HG03280 (cell line): ENCODE results near the gene DCDC2.
A peak's percentile ranks its signal among the peaks of the same experiment; 100 is the strongest.
"Not testable (repeated sequence)": the region's sequence is repeated elsewhere in the genome, so short reads cannot be mapped to it uniquely, and the experiment has no call there.

Experiments
- ATAC-seq: cut with Tn5 transposase; IDR thresholded peaks from one replicate; pipeline ENCODE4 v1.9.1; 2021; ENCODE audit warnings: mild to moderate bottlenecking, moderate library complexity; ENCODE audit not compliant: unreplicated experiment

DCDC2 gene

DNA sequence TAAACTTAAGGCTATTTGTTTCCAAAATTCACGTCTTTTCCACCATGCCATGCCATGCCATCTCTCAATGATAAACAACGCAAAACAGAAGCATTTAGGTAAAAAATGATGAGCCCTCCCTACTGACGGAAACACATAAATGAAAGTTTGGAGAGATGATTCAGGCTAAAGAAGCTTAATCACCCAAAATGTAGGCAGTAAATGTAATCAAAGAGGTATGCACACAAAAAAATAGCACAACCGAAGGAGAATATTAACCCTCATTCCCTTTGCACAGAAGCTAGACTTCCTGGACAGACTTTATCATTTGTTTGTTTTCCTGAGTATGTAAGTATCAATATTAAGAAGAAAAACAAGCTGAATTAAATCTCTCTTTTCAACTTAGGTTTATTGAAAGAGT, 28.8 kb downstream of the DCDC2 start:
- ATAC-seq, result no peak

DNA sequence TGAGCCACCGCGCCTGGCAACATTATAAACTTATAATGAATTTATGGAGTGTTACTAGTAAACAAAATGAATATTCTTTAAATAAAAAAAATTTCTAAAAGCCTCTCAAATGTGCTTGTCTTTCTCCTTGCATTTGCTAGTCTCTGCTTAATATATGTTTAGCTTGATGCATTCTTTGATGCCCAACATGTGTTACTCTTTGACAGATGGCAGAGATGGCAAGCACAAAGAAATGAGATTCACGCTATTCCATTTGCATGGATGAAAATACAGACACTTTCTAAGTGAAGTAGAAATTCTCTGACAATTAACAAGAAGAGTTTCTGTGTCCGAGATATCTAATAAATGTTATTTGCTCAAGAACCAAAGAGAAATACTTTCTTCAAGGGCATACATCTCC, 30.1 kb downstream of the DCDC2 start:
- no peak for ATAC-seq

DNA sequence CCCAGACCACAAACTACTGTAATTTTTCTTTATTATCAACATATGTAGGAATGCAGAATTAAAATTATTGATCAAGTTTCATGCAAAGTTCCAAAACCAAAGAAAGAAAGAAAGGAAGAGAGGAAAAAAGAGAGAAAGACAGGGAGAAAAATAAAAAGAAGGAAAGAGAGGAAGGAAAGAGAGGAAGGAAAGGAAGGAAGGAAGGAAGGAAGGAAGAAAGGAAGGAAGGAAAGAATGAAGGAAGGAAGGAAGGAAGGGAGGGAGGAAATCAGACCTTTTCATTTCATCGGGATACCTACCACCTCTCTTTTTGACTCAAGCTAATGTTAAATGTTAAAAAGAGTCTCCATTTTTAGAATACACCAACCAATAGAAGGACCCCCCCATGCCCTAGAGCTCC, 31.9 kb downstream of the DCDC2 start:
- ATAC-seq, result no peak

DNA sequence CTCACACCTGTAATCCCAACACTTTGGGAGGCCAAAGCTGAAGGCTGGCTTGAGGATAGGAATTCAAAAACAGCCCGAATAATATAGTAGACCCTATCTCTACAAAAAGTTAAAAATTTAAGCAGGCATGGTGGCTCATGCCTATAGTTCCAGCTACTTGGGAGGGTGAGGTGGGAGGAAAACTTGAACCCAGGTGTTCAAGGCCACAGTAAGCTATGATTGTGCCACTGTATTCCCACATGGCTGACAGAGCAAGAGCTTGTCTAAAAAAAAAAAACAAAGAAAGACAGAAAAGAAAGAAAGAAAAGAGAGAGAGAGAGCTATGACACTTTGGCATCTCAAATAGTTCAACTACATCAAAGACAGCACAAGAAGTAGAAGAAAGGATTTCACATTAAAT, 33.2 kb downstream of the DCDC2 start:
- no peak for ATAC-seq

DNA sequence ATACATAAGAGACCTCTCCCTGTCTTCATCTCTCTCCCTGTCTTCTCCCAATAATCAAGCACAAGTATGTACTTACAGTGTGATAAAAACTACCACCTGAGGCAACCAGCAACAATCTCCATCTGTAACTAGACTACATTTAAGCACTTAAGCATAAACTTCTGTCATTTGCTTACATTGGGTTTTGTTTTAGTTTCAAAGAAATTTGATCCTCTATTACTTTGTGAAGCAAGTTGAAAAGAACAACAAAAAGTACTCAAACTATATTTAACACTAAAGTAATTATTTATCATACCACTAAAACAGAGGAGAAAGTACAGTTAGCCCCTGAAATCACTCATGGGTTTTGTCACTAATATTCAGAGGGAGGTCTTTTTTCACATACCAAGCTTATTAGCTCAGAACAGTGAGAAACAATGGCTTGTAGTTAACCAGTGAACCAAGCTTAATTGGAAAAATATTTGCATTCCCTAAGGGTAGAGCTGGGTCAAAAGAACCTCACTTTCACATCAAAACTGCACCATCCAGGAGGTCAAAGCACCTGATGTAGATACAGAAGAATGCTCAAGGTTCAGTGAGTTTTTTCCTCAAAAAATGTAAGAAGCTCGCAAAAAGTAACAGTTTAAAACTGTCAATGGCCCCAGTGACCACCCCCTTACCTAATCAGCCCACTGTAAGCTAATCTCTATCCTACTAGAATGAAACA, 34.1 kb downstream of the DCDC2 start:
- ATAC-seq, result no peak

DNA sequence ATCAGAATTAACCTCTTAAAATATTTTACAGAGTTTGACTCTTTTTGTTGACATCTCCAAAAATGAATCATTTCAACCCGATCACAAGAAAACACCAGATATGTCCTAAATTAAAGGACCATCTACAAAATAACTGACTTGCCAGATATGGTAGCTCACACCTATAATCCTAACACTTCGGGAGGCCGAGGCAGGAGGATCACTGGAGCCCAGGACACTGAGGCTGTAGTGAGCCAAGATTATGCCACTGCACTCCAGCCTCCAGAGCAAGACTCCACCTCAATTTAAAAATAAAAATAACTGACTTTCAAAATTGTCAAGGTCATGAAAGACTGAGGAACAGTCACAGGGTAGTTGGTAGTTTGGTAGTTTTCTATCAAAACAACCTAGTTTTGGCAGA, 34.9 kb downstream of the DCDC2 start:
- ATAC-seq, result no peak

DNA sequence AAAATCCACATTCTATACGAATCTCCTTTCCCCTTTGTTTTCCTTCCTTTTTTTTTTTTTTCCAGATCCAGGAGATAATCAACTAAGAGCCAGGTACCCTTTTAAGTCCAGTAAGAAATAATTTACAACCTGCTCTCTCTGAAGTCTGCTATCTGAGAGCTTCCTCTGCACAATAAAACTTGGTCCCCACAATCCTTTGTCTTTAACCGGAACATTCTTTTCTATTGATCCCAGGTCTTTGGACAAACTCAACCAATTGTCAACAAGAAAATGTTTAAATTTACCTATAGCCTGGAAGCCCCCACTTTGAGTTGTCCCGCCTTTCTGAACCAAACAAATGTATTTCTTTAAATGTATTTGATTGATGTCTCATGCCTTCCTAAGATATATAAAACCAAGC, 35.4 kb downstream of the DCDC2 start:
- ATAC-seq, result not testable (repeated sequence)

DNA sequence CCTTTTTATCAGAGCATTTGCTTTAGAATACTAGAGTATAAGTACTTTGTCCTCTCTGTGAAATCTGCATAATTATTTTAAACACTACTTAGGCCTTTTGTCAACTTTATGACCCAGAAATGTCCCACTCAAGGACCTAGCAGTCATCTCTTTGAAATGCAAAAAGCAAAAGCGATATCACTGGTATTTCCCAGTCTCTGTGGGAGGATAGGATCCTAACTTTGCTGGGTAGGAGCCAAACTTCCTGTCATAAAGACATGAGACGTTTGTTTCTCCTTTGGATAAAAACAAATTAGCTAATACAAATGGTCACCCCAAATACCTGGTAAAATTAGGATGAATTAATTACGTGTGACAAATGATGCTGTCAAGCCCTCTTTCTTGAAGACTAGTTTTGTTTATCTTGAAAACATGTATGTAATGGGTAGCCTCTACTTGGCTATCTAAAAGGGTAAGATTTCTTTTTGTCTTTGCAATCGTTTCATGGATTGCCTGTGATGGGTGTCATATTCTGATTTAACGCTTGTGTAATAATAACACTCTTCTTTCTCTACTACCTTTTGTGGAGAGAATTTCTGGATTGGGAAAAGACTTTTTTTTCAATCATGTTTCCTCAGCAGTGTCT, 36.2 kb downstream of the DCDC2 start:
- no peak for ATAC-seq

DNA sequence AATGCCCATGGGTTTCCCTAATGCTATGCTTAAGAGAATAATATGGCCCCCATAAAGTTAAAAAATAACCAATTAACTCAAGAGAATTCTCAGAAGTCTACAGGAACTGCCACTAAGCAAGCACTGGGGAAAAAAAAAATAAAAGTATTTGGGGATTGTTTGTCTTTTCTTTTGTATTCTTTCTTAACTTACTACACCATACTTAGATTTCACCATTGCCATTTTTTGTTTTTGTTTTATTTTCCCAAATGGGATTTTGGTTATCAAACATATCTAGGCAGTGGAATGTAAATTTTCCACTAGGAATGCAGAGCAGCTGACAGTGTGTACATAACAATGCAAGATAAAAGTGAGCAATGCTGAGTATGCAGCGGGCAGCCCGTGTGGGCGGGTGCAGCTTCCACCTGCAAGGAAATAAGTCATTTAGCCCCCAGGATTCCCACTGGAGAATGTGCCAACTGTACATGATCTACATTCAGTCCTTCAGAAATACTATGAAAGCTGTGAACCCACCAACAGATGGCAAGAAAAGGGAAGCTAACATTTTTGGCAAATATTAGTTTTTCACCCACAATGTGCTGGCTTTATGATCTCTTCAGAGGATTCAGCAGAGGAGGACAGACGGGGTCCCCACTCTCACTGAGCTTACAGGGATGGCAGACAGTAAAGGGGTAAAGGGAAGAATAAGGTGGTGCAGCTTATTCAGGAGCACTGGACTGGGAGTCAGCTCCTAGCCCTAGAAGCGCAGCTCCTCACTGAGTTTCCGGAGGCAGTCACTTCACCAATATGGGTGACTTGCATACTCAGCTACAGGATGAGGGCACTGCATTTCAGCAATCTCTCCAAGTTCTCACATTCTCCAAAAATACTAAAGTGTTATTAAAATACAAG, 44.4 kb downstream of the DCDC2 start:
- ATAC-seq, result no peak

DNA sequence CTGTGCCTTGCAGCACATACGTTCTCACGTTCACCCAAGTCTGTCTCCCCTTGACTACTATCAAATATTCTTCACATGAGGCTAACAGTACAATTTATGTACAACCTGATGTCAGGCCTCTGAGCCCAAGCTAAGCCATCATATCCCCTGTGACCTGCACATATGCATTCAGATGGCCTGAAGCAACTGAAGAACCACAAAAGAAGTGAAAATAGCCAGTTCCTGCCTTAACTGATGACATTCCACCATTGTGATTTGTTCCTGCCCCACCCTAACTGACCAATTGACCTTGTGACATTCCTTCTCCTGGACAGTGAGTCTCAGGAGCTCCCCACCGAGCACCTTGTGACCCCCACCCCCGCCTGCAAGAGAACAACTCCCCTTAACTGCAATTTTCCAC, 46.1 kb downstream of the DCDC2 start:
- not testable (repeated sequence) for ATAC-seq

DNA sequence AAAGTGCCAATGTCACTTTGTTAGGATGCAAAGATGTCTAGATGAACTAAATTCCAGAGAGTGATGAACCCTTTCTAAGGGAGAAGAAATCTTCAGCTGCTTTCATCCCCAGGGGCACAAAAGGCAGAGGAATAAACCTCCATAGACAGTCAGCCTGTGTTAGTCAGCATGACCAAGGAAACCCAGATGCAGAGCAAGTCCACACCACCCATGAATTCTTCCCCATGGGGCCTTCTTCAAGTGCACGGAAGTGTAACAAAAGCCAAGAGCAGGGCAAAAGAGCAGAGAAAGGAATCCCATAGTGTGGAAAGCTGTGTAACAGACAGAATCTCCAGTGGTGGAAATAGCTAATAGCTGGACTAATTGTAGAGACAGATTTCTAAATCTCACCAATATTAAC, 50.0 kb downstream of the DCDC2 start:
- ATAC-seq, result no peak

DNA sequence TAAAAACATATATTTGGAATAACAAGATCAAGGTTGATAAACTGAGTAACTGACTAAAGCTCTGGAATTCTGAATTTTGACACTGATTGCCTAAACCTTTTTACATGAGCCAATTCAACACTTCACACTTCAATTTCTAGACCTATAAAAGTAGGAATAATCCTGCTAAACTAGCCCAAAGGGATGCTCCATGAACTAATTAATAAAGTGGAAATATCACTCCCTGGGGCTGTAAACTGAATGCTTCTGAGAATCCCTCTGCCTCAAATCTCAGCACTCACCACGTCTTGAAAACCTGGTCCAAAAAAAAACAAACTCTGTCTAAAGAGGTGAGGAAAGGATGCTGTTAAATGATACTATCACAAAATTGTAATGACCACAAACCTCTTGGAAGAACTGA, 50.9 kb downstream of the DCDC2 start:
- ATAC-seq, result no peak

DNA sequence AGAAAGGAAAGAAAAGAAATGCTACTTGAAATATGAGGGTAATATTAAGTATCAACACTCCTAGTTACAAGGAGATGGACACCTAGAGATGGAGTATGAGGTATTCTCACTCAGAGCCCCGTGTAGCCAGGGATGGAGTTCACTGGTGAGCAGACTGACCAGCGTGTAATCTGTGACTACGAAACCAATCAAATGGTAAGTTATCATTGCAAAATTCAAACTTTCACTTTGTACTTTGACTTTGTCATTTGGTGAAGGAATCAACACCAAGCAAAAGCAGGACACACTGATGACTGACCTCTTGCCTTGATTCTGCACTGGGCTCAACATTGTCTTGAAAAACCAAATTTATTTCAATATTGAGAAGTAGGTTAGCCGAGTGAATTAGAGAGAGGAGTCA, 51.8 kb downstream of the DCDC2 start:
- no peak for ATAC-seq

DNA sequence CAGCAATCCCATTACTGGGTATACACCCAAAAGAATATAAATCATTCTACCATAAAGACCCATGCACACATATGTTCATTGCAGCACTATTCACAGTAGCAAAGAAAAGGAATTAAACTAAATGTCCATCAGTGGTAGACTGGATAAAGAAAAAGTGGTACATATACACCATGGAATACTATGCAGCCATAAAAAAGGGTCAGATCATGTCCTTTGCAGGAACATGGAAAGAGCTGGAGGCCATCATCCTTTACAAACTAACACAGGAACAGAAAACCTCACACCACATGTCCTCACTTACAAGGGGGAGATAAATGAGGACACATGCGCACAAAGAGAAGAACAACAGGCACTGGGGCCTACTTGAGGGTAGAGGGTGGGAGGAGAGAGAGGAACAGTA, 60.9 kb downstream of the DCDC2 start:
- ATAC-seq, result no peak

DNA sequence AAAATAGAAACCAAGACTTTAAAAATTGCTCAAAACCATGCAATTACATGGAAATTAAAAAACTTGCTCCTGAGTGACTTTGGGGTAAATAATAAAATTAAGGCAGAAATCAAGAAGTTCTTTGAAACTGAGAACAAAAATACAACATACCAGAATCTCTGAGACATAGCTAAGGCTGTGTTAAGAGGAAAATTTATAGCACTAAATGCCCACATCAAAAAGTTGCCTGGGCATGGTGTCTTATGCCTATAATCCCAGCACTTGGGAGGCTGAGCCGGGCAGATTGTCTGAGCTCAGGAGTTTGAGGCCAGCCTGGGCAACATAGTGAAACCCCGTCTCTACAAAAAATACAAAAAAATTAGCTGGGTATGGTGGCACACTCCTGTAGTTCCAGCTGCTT, 64.0 kb downstream of the DCDC2 start:
- ATAC-seq, result not testable (repeated sequence)

DNA sequence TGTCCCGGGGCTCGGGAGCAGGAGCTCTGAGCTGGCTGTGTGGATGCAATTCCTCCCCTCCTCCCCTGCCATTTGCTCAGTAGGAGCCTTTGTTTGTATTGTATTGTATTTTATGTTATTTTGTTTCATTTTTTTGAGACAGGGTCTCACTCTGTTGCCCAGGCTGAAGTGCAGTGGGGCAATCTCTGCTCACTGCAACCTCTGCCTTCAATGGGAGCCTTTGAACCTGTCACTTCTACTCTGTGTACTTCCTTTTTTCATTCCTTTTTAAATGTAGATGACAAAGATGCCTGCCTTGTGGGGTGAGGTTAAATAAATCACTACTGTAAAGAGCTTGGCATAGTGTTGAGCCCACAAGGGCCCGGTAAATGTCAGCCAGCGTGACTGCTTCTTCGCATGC, 70.6 kb downstream of the DCDC2 start:
- no peak for ATAC-seq

DNA sequence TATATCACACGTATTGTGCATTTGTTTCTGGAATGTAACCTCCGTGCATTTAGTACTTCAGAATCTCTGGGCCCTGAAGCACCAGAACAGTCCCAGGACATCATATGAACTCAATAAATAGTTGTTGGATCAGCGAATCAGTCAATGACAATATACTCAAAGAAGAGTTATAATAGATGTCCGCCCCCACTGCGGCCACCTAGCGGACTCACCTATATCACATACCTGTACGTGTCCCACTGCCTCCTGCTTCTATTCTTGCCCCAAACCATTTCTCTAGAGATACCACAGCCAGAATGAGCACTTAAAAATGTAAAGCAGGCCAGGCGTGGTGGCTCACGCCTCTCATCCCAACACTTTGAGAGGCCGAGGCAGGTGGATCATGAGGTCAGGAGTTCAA, 73.9 kb downstream of the DCDC2 start:
- peak; percentile 6 for ATAC-seq

DNA sequence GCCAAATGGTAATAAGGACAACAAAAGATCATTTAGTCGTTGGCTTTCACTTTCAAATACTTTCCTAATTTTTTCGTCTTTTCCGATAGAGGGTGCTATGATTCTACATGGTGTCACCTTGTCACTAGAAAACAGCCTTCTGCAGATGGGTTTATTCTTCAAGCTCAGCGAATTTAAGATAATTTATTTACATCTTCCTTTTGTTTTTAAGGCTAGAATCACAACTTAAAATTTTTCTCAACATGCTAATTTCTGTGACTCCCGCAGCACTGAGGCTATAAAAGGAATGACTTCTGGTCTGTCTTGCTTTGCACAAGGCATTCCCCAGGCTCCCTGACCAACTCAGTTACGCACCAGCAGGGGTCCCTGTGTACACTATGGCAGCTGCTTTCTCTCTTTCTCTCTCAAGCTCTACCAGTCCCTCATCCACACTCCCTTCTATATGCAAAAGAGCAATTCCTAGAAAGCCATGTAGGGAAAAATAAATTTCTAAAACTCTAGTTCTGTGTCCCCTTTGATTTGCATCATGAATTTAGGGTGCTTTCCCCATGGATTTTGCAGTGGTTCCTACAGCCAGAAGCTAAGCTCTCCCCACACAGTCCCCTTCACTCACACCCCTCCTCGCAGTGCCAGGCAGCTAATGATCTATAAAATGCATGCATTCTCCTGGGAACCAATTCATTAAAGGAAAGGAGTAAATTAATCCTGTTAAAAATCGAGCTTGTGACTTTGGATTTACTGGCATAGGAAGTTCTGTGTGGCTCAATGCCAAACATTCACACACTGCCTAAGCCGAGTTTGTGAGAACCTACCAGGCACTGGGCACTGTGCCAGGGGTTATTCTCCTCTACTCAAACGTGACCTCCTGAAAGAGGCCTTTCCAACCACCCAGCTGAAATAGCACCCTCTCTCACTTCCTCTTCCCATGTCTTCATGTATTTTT, 74.5 kb downstream of the DCDC2 start:
- ATAC-seq, result peak; percentile 64

DNA sequence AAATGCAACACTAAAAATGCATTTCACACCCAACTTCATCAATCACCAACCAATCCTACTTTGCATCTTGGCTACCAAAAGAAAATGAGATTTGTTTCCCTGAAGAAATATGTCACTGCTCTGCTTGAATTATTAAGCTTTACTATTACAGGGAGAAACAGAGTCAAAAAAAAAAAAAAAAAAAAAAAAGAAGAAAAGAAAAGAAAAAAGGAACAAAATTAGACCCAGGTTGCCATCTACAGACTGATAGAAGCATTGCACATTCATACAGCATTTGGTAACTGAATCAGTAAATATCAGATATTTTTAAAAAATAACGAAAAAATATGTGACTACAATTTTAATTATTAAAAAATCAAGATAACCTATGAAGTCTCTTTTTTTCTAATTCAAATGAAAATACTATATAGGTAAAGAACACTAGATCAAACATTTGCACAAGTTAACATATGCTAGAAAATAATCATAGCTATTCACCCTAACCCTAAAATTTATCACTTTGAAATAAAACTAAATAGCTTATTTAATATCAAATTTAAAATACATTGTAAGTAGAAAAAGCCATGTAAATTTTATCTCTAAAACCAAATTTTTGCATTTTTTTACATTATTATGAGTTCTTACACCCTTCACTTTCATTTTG, 83.3 kb downstream of the DCDC2 start:
- ATAC-seq, result no peak

DNA sequence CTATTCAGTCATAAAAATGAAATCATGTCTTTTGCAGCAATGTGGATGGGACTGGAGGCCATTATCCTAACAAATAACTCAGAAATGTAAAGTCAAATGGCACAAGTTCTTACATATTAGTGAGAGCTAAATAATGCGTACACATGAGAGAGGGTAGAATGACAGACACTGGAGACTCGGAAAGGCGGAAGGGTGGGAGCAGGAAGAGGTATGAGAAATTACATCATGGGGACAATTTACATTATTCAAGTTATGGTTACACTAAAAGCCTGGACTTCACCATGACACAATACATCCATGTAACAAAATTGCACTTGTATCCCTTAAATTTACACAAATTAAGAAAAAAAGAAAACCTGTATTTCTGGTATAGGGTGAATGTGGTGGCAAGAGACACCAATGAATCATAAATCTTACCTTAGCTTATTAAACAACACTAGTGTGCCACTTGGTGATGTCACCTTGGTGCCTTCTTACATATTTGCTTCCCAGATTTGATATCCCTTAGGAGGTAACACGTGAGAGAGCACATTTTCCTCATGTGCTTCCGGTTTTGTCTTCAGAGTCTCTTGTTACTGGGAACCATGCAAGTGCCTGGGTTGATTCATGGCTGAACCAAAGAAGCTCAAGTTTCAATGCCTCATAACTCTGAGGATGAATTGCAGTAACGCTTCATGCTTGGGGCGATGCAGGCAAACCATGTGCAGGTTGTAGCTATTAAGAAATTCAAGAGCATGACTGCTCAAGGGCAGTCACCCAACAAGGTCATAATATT, 84.6 kb downstream of the DCDC2 start:
- ATAC-seq, result no peak
